Parathyroid adenoma (tissue), 2 donors: ENCODE measurements around the gene SCGB1D4.
"Not testable (repeated sequence)": the region's sequence is repeated elsewhere in the genome, so short reads cannot be mapped to it uniquely, and the experiment has no call there.

Source experiments
- H2AFZ ChIP-seq: fragments of 300-600 bp; sonication (generic); one replicate; pipeline ENCODE4 v1.7.0; 2017; ENCODE audit warnings: antibody characterized with exemption, mild to moderate bottlenecking
- H3K27ac ChIP-seq: fragments of 300-600 bp; sonication (generic); one replicate; pipeline ENCODE4 v1.7.0; 2017
- H3K27me3 ChIP-seq: fragments of 300-600 bp; sonication (generic); one replicate; pipeline ENCODE4 v1.7.0; 2017; ENCODE audit warnings: low read length; ENCODE audit not compliant: control insufficient read depth, insufficient read depth
- H3K36me3 ChIP-seq: fragments of 300-600 bp; sonication (generic); one replicate; pipeline ENCODE4 v1.7.0; 2017; ENCODE audit warnings: low read length; ENCODE audit not compliant: control insufficient read depth, insufficient read depth
- H3K4me1 ChIP-seq: fragments of 300-600 bp; sonication (generic); one replicate; pipeline ENCODE4 v1.7.0; 2017; ENCODE audit warnings: control low read depth
- H3K4me2 ChIP-seq: fragments of 300-600 bp; sonication (generic); one replicate; pipeline ENCODE4 v1.7.0; 2017; ENCODE audit warnings: low read length
- H3K4me3 ChIP-seq: fragments of 300-600 bp; sonication (generic); one replicate; pipeline ENCODE4 v1.7.0; 2017; ENCODE audit warnings: low read depth, low read length
- H3K79me2 ChIP-seq: fragments of 300-600 bp; sonication (generic); one replicate; pipeline ENCODE4 v1.7.0; 2017; ENCODE audit warnings: control low read depth
- H3K9ac ChIP-seq: fragments of 300-600 bp; sonication (generic); one replicate; pipeline ENCODE4 v1.7.0; 2017; ENCODE audit warnings: mild to moderate bottlenecking
- H3K9me3 ChIP-seq: fragments of 300-600 bp; sonication (generic); one replicate; pipeline ENCODE4 v1.7.0; 2017; ENCODE audit warnings: low read length; ENCODE audit not compliant: control insufficient read depth
- TF ChIP-seq, protein P1 (sequence below): fragments of 300-600 bp; sonication (generic); IDR thresholded peaks from one replicate; pipeline ENCODE4 v1.7.0; 2017; ENCODE audit warnings: antibody characterized with exemption, mild to moderate bottlenecking
- donor health status: primary hyperparathyroidism.

SCGB1D4 gene, protein sequence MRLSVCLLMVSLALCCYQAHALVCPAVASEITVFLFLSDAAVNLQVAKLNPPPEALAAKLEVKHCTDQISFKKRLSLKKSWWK

DNA sequence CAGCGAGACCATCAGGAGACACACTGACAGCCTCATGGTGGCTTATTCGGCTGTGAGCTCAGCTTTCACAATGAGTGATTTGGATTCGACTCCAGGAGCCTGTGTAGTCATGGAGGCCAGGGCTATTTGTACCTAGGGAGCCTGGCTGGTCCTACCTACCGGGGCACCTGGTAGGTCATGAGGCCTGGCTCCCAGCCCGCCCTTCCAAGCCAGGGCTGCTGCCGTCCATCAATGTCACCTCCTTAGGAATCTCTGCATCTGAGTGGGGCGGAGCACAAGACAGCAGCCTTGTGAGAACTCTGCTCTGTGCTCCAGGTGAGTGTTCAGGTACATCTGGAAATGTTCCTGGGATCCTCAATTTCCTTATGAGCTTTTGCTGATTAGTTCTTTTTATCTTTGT is at the start of gene SCGB1D4:
Gene SCGB1D4 (minus strand): TSS at position 101 of the 400 bp plus-strand sequence. CDS start 65 bp downstream, at position 36.
- Histone ChIP-seq H3K36me3 (no peaks in the 10 kb centered on the region), H3K4me2 (no peak within 1 kb of the TSS), H3K79me2 (no peaks in the 10 kb centered on the region), H3K27me3 (no peaks in the 10 kb centered on the region), H3K4me1 (no peaks in the 10 kb centered on the region), H3K9me3 (no peaks in the 10 kb centered on the region), H3K27ac (no peak within 1 kb of the TSS), H2AFZ (no peak within 1 kb of the TSS), H3K4me3 (no peak within 1 kb of the TSS), H3K9ac (no peak within 1 kb of the TSS)
- TF ChIP-seq, protein P1, sequence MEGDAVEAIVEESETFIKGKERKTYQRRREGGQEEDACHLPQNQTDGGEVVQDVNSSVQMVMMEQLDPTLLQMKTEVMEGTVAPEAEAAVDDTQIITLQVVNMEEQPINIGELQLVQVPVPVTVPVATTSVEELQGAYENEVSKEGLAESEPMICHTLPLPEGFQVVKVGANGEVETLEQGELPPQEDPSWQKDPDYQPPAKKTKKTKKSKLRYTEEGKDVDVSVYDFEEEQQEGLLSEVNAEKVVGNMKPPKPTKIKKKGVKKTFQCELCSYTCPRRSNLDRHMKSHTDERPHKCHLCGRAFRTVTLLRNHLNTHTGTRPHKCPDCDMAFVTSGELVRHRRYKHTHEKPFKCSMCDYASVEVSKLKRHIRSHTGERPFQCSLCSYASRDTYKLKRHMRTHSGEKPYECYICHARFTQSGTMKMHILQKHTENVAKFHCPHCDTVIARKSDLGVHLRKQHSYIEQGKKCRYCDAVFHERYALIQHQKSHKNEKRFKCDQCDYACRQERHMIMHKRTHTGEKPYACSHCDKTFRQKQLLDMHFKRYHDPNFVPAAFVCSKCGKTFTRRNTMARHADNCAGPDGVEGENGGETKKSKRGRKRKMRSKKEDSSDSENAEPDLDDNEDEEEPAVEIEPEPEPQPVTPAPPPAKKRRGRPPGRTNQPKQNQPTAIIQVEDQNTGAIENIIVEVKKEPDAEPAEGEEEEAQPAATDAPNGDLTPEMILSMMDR: no peak

DNA sequence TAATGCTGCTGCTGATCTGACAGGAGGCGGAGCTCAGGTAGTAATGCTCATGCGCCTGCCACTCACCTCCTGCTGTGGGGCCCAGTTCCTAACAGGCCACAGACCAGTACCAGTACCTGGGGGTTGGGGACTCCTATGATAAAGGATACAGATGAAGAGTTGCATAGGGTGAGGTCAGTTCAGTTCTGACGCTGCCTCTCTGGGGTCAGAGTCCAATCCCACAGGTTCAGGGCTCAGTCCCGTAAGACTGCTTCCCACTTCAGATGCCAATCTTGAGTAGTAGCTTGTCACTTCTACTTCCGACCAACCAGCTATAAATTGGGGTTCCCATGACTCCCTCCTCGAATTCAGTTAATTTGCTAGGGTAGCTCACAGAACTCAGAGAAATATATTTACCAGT is 47.0 kb upstream of the SCGB1D4 start:
- no peak overlapping the region for H3K4me2 ChIP-seq
- H3K9ac ChIP-seq: no peak overlapping the region
- H3K27me3 ChIP-seq: no peaks in the 10 kb centered on the region
- peaks cover 3% of the 10 kb centered on the region for H3K79me2 ChIP-seq
- H3K4me3 ChIP-seq: no peak overlapping the region
- H3K36me3 ChIP-seq: no peaks in the 10 kb centered on the region
- TF ChIP-seq, protein P1: no peak
- no peak overlapping the region for H3K27ac ChIP-seq
- H3K4me1 ChIP-seq: no peaks in the 10 kb centered on the region
- no peak overlapping the region for H2AFZ ChIP-seq
- no peaks in the 10 kb centered on the region for H3K9me3 ChIP-seq

DNA sequence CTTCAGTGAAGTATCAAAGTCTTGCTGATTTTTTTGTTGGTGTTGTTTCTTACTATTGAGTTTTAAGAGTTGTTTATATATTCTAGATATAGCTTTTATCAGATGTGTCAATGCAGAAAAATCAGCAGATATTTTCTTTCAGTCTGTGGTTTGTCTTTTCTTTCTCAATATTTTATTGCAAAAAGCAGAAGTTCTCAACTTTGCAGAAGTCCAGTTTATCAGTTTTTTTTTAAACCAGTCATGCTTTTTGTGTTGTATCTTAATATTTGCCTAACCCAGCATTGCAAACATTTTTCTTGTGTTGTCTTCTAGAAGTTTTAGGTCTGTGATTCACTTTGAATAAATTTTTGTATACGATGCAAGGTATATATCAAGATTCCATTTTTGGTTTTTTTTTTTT is 45.3 kb upstream of the SCGB1D4 start:
- H3K4me1 ChIP-seq: no peaks in the 10 kb centered on the region
- H3K27ac ChIP-seq: no peak overlapping the region
- TF ChIP-seq, protein P1: no peak

DNA sequence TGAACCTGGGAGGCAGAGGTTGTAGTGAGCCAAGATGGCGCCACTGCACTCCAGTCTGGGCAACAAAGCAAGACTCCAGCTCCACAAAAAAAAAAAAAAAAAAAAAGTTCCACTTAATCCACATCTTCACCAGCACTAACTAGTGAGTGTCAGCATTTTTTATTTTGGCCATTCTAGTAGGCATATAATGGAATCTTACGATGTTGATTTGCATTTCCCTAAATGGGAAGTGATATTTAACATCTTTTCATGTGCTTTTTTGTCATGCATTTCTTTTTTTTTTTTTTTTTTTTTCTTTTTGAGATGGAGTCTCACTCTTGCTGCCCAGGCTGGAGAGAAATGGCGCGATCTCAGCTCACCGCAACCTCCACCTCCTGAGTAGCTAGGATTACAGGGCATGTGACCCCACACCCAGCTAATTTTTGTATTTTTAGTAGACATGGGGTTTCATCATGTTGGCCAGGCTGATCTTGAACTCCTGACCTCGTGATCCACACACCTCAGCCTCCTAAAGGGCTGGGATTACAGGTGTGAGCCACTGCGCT is 44.8 kb upstream of the SCGB1D4 start:
- not testable (repeated sequence) for H3K4me2 ChIP-seq, H3K4me1 ChIP-seq, H2AFZ ChIP-seq, H3K27ac ChIP-seq, H3K9ac ChIP-seq, H3K4me3 ChIP-seq, H3K36me3 ChIP-seq, H3K9me3 ChIP-seq, H3K27me3 ChIP-seq, H3K79me2 ChIP-seq

More for the DNA sequence above, 45.3 kb upstream of the SCGB1D4 start:
- H3K79me2 ChIP-seq: peaks cover 3% of the 10 kb centered on the region
- no peak overlapping the region for H2AFZ ChIP-seq
- H3K4me2 ChIP-seq: no peak overlapping the region
- H3K4me3 ChIP-seq: no peak overlapping the region
- H3K36me3 ChIP-seq: no peaks in the 10 kb centered on the region
- H3K27me3 ChIP-seq: no peaks in the 10 kb centered on the region
- no peak overlapping the region for H3K9ac ChIP-seq
- H3K9me3 ChIP-seq: no peaks in the 10 kb centered on the region

DNA sequence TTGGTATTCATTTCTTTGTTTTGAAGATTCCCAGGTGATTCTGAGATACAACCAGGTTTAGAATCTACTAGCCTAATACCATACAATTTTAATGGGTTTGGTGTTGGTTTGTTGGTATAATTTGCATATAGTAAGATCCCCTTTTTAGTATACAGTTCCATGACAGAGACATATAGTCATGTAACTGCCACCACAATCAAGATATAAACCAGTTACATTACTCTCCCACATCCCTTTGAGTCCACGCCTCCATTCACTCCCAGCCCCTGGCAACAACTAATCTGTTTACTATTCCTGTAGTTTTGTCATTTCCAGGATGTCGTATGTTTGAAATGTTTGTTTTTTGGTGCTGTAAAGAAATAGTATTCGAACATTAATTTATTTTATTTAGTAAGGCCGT is 42.7 kb upstream of the SCGB1D4 start:
- Histone ChIP-seq H3K9ac (no peak overlapping the region), H3K4me1 (no peaks in the 10 kb centered on the region), H2AFZ (no peak overlapping the region), H3K4me2 (no peak overlapping the region), H3K79me2 (peaks cover 3% of the 10 kb centered on the region), H3K36me3 (no peaks in the 10 kb centered on the region), H3K27ac (no peak overlapping the region), H3K27me3 (no peaks in the 10 kb centered on the region), H3K4me3 (no peak overlapping the region), H3K9me3 (no peaks in the 10 kb centered on the region)
- TF ChIP-seq, protein P1: no peak
